ENCODE measurements around the gene NRG2. TPM values are rescaled to one million over a fixed set of nuclear protein-coding genes. Genes with fewer than 3 reads are reported as not detected.
A peak's percentile ranks its signal among the peaks of the same experiment; 100 is the strongest.

The NRG2 gene
- total and polyA plus RNA-seq, 12 donors: 0.64 to 6.6 (median 2.9) TPM

DNA sequence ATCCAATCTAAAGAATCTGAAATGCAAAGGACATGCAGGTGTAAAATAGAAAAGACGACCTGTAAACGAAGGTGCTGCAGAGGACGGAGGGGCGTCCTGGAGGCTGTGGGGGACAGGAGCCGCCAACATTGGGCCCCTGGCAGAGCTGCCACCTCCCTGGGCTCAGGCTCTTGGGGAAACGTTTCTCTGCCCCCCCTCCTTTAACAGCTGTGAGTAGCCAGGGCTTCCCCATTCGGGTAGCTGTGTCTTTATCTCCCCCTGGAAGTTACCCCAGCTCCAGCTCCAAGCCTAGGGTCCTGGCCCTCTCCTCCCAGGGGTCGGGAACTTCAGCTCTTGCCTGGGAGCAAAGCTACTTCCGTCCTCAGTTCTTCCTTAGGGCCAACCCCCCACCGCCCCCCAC is 196.0 kb downstream of the NRG2 start:
- H3K27me3 ChIP-seq: peaks cover 0 to 44% (median 0%) of the 10 kb centered on the region in 7 donors
- TF ChIP-seq, protein P1, sequence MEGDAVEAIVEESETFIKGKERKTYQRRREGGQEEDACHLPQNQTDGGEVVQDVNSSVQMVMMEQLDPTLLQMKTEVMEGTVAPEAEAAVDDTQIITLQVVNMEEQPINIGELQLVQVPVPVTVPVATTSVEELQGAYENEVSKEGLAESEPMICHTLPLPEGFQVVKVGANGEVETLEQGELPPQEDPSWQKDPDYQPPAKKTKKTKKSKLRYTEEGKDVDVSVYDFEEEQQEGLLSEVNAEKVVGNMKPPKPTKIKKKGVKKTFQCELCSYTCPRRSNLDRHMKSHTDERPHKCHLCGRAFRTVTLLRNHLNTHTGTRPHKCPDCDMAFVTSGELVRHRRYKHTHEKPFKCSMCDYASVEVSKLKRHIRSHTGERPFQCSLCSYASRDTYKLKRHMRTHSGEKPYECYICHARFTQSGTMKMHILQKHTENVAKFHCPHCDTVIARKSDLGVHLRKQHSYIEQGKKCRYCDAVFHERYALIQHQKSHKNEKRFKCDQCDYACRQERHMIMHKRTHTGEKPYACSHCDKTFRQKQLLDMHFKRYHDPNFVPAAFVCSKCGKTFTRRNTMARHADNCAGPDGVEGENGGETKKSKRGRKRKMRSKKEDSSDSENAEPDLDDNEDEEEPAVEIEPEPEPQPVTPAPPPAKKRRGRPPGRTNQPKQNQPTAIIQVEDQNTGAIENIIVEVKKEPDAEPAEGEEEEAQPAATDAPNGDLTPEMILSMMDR (IDR thresholded peaks at IDR 0.05): no peak
- intact Hi-C loops (cut with DNase I): loop anchor here in 4 of 10 donors (5.0 to 10.0 kb wide), 5 partner anchors 50 to 222 kb away; partner anchors contain the start of gene PSD2 (in 1 of the 4)
- no peak for DNase-seq
- peaks cover 0 to 14% (median 0%) of the 10 kb centered on the region in 9 donors for H3K36me3 ChIP-seq
- H3K4me1 ChIP-seq: peaks cover 3 to 25% (median 17%) of the 10 kb centered on the region in 9 donors
- H3K4me3 ChIP-seq: no peak overlapping the region
- no peak overlapping the region for H3K27ac ChIP-seq
- WGBS, 2 donors: 54 to 61% methylated on average over 10 of the region's 10 CpGs
- ATAC-seq: no peak
- no peaks in the 10 kb centered on the region for H3K9me3 ChIP-seq

DNA sequence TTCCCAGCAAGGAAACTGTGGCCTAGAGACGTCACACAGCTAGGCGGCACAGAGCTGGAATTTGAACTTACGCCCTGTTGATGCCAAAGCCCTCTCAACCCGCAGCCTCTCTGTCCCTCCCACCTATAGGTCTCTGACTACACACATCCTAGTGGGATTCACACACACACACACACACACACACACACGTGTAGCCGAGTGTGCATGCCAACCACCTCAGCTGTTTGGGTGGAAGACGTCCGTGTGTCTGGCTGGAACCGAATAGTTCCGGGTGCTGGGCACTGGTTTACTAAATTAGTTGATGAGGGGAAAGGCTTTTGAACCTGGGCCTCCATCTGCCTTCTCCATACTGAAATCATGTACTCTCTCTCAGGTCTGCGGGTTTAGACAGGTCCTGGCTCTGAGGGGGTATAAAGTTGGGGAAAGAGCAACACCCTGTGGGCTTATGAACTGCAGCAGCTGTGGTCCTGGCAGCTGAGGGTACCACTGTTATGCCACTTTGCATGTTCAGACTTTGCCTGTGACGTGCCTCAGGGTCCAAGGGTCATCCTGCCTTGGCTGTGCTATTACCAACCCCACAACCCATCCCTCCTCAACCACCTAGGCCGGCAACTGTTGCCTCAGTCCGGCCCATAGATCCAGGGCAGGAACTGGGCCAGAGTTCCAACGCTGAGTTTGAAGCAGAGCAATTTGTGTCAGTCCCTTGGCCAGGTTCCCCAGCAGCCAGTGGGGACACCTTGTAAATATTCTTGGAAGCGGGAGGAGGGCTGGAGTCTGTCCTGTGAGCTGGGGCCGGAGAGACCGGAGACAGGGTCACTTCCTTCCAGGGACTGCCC is 197.0 kb downstream of the NRG2 start:
- WGBS, 2 donors: 74 to 77% methylated on average over 18 of the region's 18 CpGs
- Histone ChIP-seq H3K4me3 (no peak overlapping the region), H3K4me1 (peaks cover 3 to 25% (median 17%) of the 10 kb centered on the region in 9 donors), H3K36me3 (peaks cover 0 to 4% (median 0%) of the 10 kb centered on the region in 9 donors), H3K27me3 (peaks cover 0 to 44% (median 0%) of the 10 kb centered on the region in 7 donors), H3K9me3 (no peaks in the 10 kb centered on the region), H3K27ac (no peak overlapping the region)
- ATAC-seq (peak in 3 of 8 donors; percentile 20 to 54 (median 29)), DNase-seq (peak in 1 of 2 donors; percentile 35)
- TF ChIP-seq, protein P1 (IDR thresholded peaks at IDR 0.05): no peak
- intact Hi-C loops (cut with DNase I): loop anchor here in 4 of 10 donors (5.0 to 10.0 kb wide), 5 partner anchors 49 to 221 kb away; partner anchors contain the start of gene PSD2 (in 1 of the 4)

DNA sequence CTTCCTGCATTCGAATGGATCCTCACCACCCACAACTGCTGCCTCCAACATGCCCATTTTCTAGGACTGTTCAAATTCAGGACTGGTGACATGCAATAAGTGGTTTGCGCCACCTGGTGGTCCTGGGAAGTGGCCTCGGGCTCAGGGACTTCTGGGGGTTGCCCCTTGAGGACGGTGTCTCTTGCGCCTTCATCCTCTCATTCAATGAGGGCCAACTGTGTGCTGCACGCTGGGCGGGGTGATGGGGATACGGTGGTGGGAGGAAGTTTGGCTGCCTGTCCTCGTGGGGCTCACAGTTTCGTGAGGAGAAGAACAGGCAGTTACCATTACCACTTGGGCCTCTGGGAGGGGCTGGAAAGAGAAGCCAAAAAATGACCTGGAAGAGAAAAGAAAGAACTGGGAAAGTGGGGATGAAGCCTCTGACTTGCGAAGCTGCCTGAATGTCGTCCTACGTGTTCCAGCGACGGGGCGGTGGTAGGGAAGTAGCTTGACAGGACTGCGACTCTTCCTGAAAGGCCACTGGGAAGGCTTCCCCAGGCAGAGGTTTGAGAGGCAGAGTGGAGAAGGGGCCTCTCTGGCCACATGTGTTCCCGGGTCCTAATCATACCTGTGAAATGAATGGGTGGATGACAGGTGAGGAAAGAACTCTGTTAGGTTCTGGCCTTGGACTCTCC is 198.5 kb downstream of the NRG2 start:
- H3K9me3 ChIP-seq: no peaks in the 10 kb centered on the region
- peak in 4 of 8 donors; percentile 29 to 37 (median 35) for ATAC-seq
- no peak overlapping the region for H3K27ac ChIP-seq
- H3K4me3 ChIP-seq: no peak overlapping the region
- peak; percentile 66 to 69 for DNase-seq
- peaks cover 0 to 44% (median 0%) of the 10 kb centered on the region in 7 donors for H3K27me3 ChIP-seq
- no peaks in the 10 kb centered on the region for H3K36me3 ChIP-seq
- peaks cover 3 to 25% (median 17%) of the 10 kb centered on the region in 9 donors for H3K4me1 ChIP-seq
- TF ChIP-seq, protein P1 (IDR thresholded peaks at IDR 0.05): peak; percentile 38 to 76 (median 69)
- intact Hi-C loops (cut with DNase I): loop anchor here in 9 of 10 donors (1.0 to 10.0 kb wide), 6 partner anchors 47 to 220 kb away; partner anchors contain the start of gene PSD2 (in 1 of the 9)
- WGBS, 2 donors: 50 to 51% methylated on average over 18 of the region's 18 CpGs

DNA sequence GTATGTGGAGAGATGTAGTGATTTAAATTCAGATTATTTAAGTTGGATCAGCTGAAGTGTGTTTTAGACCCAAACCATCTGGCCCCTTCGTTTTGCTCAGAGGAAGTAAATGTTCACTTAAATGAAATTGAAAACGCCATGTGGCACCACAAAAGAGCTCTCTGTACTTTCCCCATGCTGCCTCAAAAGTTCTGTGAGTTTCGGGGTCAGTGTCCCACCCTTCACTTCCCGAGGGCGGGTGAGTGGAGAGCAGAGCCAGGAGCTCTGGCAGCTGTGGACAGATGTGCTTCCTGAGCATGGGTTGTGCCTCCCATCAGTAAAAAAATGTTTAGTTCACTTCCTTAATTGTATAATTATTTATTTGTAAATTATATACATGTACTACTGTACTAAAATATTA is 199.1 kb downstream of the NRG2 start:
- TF ChIP-seq, protein P1 (IDR thresholded peaks at IDR 0.05): no peak
- H3K36me3 ChIP-seq: no peaks in the 10 kb centered on the region
- intact Hi-C loops (cut with DNase I): loop anchor here in 7 of 10 donors (1.0 to 10.0 kb wide), 5 partner anchors 51 to 219 kb away; no protein-coding TSS in a partner anchor
- DNase-seq (no peak), ATAC-seq (no peak)
- no peak overlapping the region for H3K4me3 ChIP-seq
- peaks cover 0 to 44% (median 0%) of the 10 kb centered on the region in 7 donors for H3K27me3 ChIP-seq
- WGBS, 2 donors: 41 to 55% methylated on average over 5 of the region's 5 CpGs
- H3K4me1 ChIP-seq: peaks cover 3 to 25% (median 15%) of the 10 kb centered on the region in 9 donors
- H3K27ac ChIP-seq: no peak overlapping the region
- H3K9me3 ChIP-seq: no peaks in the 10 kb centered on the region

Measured in heart right ventricle (tissue), 16 donors.